ENCODE measurements around the gene ELP6. TPM values are rescaled to one million over a fixed set of nuclear protein-coding genes. Genes with fewer than 3 reads are reported as not detected.
"Not testable (repeated sequence)": the region's sequence is repeated elsewhere in the genome, so short reads cannot be mapped to it uniquely, and the experiment has no call there.

The ELP6 gene
- total RNA-seq, 1 donor from 2014 or later: 18.9 TPM

- no peak for DNase-seq (ENCODE audit: low spot score)
These were observed 942 bp downstream of the ELP6 start for GRCh38 chr3:47512416-47513124.

- not testable (repeated sequence) for DNase-seq (ENCODE audit: low spot score)
These were observed 8.2 kb downstream of the ELP6 start for GRCh38 chr3:47505267-47505666.

- no peak for DNase-seq (ENCODE audit: low spot score)
These were observed 9.4 kb downstream of the ELP6 start for GRCh38 chr3:47504113-47504512.

- DNase-seq (ENCODE audit: low spot score): no peak
These were observed 10.5 kb downstream of the ELP6 start for GRCh38 chr3:47503033-47503432.

- no peak for DNase-seq (ENCODE audit: low spot score)
These were observed 16.6 kb downstream of the ELP6 start for GRCh38 chr3:47496892-47497291.

- DNase-seq (ENCODE audit: low spot score): no peak
These were observed 17.6 kb downstream of the ELP6 start for GRCh38 chr3:47495886-47496285.

GRCh38 chr3:47495111-47495510 is 18.4 kb downstream of the ELP6 start:
- DNase-seq (ENCODE audit: low spot score): no peak

GRCh38 chr3:47491777-47492176 is 21.7 kb downstream of the ELP6 start:
- no peak for DNase-seq (ENCODE audit: low spot score)

- no peak for DNase-seq (ENCODE audit: low spot score)
These were observed 22.3 kb downstream of the ELP6 start for GRCh38 chr3:47491186-47491585.

GRCh38 chr3:47487265-47487664 is 26.2 kb downstream of the ELP6 start:
- no peak for DNase-seq (ENCODE audit: low spot score)

- no peak for DNase-seq (ENCODE audit: low spot score)
These were observed 27.7 kb downstream of the ELP6 start for GRCh38 chr3:47485812-47486211.

- DNase-seq (ENCODE audit: low spot score): no peak
These were observed 31.1 kb downstream of the ELP6 start for GRCh38 chr3:47482366-47482765.

- DNase-seq (ENCODE audit: low spot score): not testable (repeated sequence)
These were observed 31.7 kb downstream of the ELP6 start for GRCh38 chr3:47481763-47482162.

- not testable (repeated sequence) for DNase-seq (ENCODE audit: low spot score)
These were observed 33.2 kb downstream of the ELP6 start for GRCh38 chr3:47480267-47480666.

GRCh38 chr3:47479826-47480160 is 33.7 kb downstream of the ELP6 start:
- no peak for DNase-seq (ENCODE audit: low spot score)

GRCh38 chr3:47478022-47478421 is 35.5 kb downstream of the ELP6 start:
- no peak for DNase-seq (ENCODE audit: low spot score)

- peak; percentile 68 for DNase-seq (ENCODE audit: low spot score)
These were observed 36.8 kb downstream of the ELP6 start for GRCh38 chr3:47476644-47477199.

- no peak for DNase-seq (ENCODE audit: low spot score)
These were observed 37.2 kb downstream of the ELP6 start for GRCh38 chr3:47476330-47476626.

GRCh38 chr3:47475570-47476329 is 37.8 kb downstream of the ELP6 start, which contains the start of gene SCAP:
Gene SCAP (minus strand): TSS chr3:47475941. CDS start chr3:47442993, 32,948 bp downstream.
- peak; percentile 99 for DNase-seq (ENCODE audit: low spot score)

GRCh38 chr3:47475029-47475569 is 38.4 kb downstream of the ELP6 start:
- DNase-seq (ENCODE audit: low spot score): peak; percentile 45

- DNase-seq (ENCODE audit: low spot score): peak; percentile 47
These were observed 40.1 kb downstream of the ELP6 start for GRCh38 chr3:47473391-47473790.

- no peak for DNase-seq (ENCODE audit: low spot score)
These were observed 43.9 kb downstream of the ELP6 start for GRCh38 chr3:47469616-47470015.

Data from mesenteric fat pad (tissue), 1 donor.